Left lung (tissue), 10 donors: ENCODE results near the gene LRRC42. TPM values are rescaled to one million over a fixed set of nuclear protein-coding genes. Genes with fewer than 3 reads are reported as not detected.

Experiments
- ATAC-seq: fragments of 200-7000 bp; cut with Tn5 transposase; one replicate; pipeline ENCODE4 v1.9.1; 2020; ENCODE audit warnings: moderate library complexity
- DNase-seq, 4 donors: peaks; one replicate each; pipeline ENCODE4 v3.0.0-alpha.2; 2013 to 2020
- H3K27ac ChIP-seq, 2 donors: fragments of 200-600 bp; sonication (generic) in 1 of 2; one replicate each; pipeline versions ENCODE4 v1.5.0 to v1.8.0; 2020 to 2021
- H3K27me3 ChIP-seq, 2 donors: fragments of 200-600 bp; sonication (generic) in 1 of 2; one replicate each; pipeline versions ENCODE4 v1.5.0 to v1.8.0; 2020 to 2021
- H3K36me3 ChIP-seq, 2 donors: fragments of 200-600 bp; sonication (generic) in 1 of 2; one replicate each; pipeline versions ENCODE4 v1.5.0 to v1.8.0; 2020 to 2021
- H3K4me1 ChIP-seq, 2 donors: fragments of 200-600 bp; one replicate each; pipeline ENCODE4 v1.8.0; 2021
- H3K4me3 ChIP-seq, 2 donors: fragments of 200-600 bp; sonication (generic) in 1 of 2; one replicate each; pipeline versions ENCODE4 v1.5.0 to v1.8.0; 2020 to 2021; ENCODE audit warnings: mild to moderate bottlenecking in 1 of 2
- H3K9me3 ChIP-seq, 2 donors: fragments of 200-600 bp; sonication (generic) in 1 of 2; one replicate each; pipeline versions ENCODE4 v1.5.0 to v1.8.0; 2020 to 2021
- CTCF ChIP-seq, 2 donors: fragments of 200-600 bp; sonication (generic) in 1 of 2; IDR thresholded peaks; one replicate each; pipeline versions ENCODE4 v1.5.0 to v1.8.0; 2021; ENCODE audit warnings: antibody characterized with exemption in 2 of 2
- intact Hi-C, 2 donors: fragments of 100-400 bp; cut with DNase I; formaldehyde crosslinking; loops; one replicate each; pipeline versions ENCODE4 v1.11.2 to v1.14.2; 2022
- polyA plus RNA-seq, 6 donors: library from polyadenylated mRNA; unstranded; fragments of 120-200 nt; gene quantifications; one replicate each; pipeline ENCODE4 v1.2.1, GENCODE V29; 2013; ENCODE audit not compliant: insufficient read length in 6 of 6
- total RNA-seq, 2 donors: library from RNA; stranded (reverse); fragmentation: NEBNext Ultra II Directional; extraction: Animal tissue kit (Norgen Biotek cat#: 25700); gene quantifications; one replicate each; pipeline ENCODE4 v1.2.1, GENCODE V29; 2021
- donor health status: DM: no; HTN: yes; CAD: no.
- donor health status: DM: no; HTN: no; CAD: no.

Gene LRRC42
- total and polyA plus RNA-seq, 8 donors: 18.0 to 43.2 (median 35.2) TPM

- Histone ChIP-seq H3K36me3 (peaks cover 0 to 8% of the 10 kb centered on the region in 2 donors), H3K4me3 (no peak overlapping the region), H3K9me3 (peaks cover 0 to 11% of the 10 kb centered on the region in 2 donors), H3K27ac (no peak overlapping the region), H3K27me3 (no peaks in the 10 kb centered on the region), H3K4me1 (no peaks in the 10 kb centered on the region)
- peak; percentile 25 for ATAC-seq
- DNase-seq: no peak
- intact Hi-C loops: no loop called here
- no peak for TF ChIP-seq CTCF (IDR thresholded peaks at IDR 0.05)
These were observed 7.9 kb upstream of the LRRC42 start for GRCh38 chr1:53938136-53938830.

GRCh38 chr1:53942127-53942957, 3.8 kb upstream of the LRRC42 start:
- Histone ChIP-seq H3K9me3 (no peaks in the 10 kb centered on the region), H3K27ac (no peak overlapping the region), H3K4me3 (no peak overlapping the region), H3K4me1 (peaks cover 7 to 19% of the 10 kb centered on the region in 2 donors), H3K36me3 (no peaks in the 10 kb centered on the region), H3K27me3 (no peaks in the 10 kb centered on the region)
- intact Hi-C loops: no loop called here
- ATAC-seq: no peak
- no peak for DNase-seq
- TF ChIP-seq CTCF (IDR thresholded peaks at IDR 0.05): no peak

- no peaks in the 10 kb centered on the region for H3K9me3 ChIP-seq
- no peak overlapping the region for H3K27ac ChIP-seq
- H3K4me1 ChIP-seq: peaks cover 7 to 27% of the 10 kb centered on the region in 2 donors
- DNase-seq: no peak
- H3K27me3 ChIP-seq: no peaks in the 10 kb centered on the region
- intact Hi-C loops: no loop called here
- no peak for ATAC-seq
- no peaks in the 10 kb centered on the region for H3K36me3 ChIP-seq
- no peak for TF ChIP-seq CTCF (IDR thresholded peaks at IDR 0.05)
- H3K4me3 ChIP-seq: no peak overlapping the region
These were observed 3.1 kb upstream of the LRRC42 start for GRCh38 chr1:53943090-53943489.

GRCh38 chr1:53943490-53944043, 2.6 kb upstream of the LRRC42 start:
- Histone ChIP-seq H3K27me3 (no peaks in the 10 kb centered on the region), H3K4me3 (no peak overlapping the region), H3K36me3 (no peaks in the 10 kb centered on the region), H3K9me3 (no peaks in the 10 kb centered on the region), H3K27ac (no peak overlapping the region), H3K4me1 (peaks cover 7 to 28% of the 10 kb centered on the region in 2 donors)
- TF ChIP-seq CTCF (IDR thresholded peaks at IDR 0.05): no peak
- ATAC-seq (no peak), DNase-seq (no peak)
- intact Hi-C loops: no loop called here
